ENCODE measurements around the gene ZNF862. TPM values are rescaled to one million over a fixed set of nuclear protein-coding genes. Genes with fewer than 3 reads are reported as not detected.
A peak's percentile ranks its signal among the peaks of the same experiment; 100 is the strongest.

Gene ZNF862
- polyA plus RNA-seq, 5 donors, result 19.8 to 26.5 (median 25.3) TPM

DNA sequence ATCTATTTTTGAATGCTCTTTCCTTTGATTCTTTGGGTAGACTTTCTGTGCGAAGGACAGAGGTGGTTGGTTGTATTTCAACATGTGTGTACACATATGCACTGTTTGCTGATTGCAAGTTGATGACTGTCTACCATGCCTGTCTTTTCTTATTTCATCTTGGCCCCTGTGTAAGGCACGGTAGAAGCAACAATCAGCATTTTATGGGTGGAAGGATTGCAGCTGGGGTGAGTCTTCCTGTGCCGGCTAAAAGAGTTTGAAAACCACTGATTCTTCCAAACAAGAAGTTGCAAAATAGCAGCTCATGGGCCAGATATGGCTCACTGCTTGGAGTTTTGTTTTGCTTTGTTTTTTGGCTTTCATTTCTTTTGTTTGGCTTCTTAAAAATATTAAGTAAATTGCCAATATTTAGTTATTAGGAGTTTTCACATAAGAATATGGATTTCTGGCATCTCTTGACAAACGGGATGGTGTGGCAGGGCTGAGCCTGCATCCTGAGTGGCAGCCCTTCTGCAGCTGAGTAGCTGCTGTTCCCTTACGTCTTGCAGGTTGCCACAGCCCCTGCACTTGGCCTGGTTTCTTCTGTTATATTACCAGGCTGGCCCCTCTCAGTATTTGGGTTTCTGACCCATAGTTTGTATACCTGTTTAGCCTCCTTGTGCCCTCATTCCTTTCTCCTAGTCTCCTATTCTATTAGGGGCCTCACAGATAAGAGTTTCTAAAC is 7.2 kb downstream of the ZNF862 start:
- DNase-seq, result no peak

GRCh38 chr7:149846021-149846420 is 7.8 kb downstream of the ZNF862 start:
- DNase-seq, result no peak

- no peak for DNase-seq
Measured at GRCh38 chr7:149846436-149847046, 8.4 kb downstream of the ZNF862 start.

DNA sequence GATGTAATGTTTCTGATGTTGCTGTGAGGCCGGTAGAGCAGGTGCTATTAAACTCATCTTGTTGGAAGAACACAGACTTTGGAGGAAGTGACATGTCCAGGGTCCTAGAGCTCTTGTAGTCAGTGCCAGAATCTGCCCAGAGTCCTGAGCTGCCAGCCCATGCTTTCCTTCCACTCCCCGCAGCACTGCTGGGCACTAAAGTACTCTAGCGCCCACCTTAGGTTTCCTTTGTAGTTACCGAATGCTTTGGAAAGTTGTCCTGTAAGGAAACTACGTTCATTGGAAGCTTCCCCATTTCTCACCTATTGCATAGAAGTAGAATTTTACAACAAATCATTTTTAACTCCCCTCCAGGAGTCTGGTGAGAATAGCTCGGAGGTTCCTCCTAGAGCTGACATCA is 11.0 kb downstream of the ZNF862 start:
- no peak for DNase-seq

GRCh38 chr7:149850007-149850594 is 11.9 kb downstream of the ZNF862 start:
- DNase-seq, result no peak

- DNase-seq, result no peak
Measured at GRCh38 chr7:149850716-149851115, 12.5 kb downstream of the ZNF862 start.

DNA sequence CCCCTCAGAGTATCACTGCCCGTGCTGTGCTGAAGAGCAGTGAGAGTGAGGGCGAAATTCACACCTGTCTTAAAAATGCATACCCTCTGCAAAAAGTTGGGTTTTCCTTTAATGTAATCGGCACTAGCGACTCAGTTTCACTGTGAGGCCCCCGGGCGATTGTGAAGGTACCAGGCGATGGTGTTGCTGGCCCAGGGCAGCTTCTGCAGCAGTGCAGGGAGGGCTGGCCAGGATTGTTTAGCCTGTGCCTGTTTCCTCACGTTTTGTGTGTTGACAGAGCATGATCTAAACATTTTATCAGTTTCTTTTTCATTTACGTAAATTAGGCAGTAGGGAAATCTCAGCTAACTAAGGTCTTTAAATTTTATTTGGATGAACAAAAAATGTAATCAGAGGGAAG is 13.3 kb downstream of the ZNF862 start:
- DNase-seq, result no peak

- no peak for DNase-seq
Measured at GRCh38 chr7:149853157-149853556, 15.0 kb downstream of the ZNF862 start.

- peak; percentile 51 to 66 for DNase-seq
Measured at GRCh38 chr7:149854611-149855360, 16.6 kb downstream of the ZNF862 start.

DNA sequence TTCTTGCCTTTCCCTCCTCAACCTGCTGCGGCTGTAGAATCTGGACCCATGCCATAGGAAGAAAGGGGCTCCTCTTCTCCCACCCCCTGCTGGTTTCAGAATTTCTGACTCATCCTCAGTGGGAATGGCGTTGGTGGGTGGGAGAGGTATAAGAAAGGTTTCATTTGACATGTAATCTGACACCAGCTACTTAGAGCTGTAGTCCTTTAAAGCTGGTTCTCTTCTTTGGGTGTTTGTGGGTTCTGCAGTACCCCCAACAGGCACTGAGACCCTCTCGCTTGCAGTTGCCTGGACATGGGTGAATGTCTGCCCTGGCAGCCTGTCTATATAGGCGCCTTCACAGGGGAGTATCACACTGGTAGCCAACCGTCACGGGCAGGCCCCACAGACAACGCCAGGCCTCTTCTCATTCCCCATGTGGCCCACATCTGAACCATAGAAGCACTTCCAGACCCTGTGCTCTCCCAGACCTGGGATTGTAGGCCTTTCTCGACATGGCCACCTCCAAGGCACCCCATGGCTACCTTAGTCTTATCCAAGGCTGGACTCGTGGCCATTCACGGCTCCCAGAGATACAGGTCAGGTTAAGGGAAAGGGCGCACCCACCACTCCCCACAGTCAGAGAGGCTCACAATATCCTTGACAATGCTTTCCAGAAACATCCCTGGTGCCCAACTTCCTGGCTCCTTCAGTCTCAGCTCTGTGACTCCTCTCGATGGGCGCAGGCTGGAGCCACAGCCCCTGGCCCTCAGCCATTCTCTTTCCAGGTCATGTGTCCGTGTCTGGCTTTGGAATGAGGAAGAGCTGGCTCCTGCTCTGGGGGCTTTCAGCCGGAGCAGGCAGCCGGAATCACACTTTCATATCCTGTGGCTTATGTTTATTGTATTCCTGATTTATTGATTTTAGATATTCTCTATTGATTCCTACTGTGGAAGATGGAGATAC is 17.5 kb downstream of the ZNF862 start:
- DNase-seq, result no peak

DNA sequence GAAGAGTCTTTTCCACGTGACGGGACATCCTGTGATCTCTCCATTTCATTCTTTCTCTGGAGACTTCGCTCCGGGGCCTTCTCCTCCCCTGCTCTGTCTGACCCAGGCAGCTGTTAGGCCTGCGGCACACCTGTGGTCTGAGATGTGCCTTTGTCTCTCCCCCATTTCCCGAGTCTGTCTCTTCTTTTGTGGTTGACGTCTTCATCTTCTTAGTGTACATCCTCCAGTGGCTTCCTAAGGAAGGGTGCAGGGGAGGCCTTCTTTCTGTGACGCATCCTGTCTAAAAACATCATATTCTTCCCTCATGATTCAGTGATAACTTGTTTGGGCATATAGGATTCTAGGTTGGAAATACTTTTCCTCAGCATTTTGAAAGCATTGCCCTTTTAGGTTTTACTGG is 18.4 kb downstream of the ZNF862 start:
- DNase-seq, result no peak

- DNase-seq, result no peak
Measured at GRCh38 chr7:149859369-149859768, 21.2 kb downstream of the ZNF862 start.

GRCh38 chr7:149859876-149860275 is 21.7 kb downstream of the ZNF862 start:
- no peak for DNase-seq

GRCh38 chr7:149860821-149861727 is 22.9 kb downstream of the ZNF862 start:
- DNase-seq, result no peak

- DNase-seq, result no peak
Measured at GRCh38 chr7:149861728-149862045, 23.5 kb downstream of the ZNF862 start.

DNA sequence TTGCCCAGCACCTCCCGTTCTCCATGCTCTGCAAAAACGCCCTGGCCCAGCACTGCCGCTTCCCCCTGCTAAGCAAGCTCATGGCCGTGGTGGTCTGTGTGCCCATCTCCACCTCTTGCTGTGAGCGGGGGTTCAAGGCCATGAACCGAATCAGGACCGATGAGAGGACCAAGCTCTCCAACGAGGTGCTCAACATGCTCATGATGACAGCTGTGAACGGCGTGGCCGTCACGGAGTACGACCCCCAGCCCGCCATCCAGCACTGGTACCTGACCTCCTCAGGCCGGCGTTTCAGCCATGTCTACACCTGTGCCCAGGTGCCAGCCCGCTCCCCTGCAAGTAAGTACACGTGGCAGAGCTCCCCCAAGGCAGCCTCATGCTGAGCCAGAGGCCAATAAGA is 24.0 kb downstream of the ZNF862 start:
- no peak for DNase-seq

- no peak for DNase-seq
Measured at GRCh38 chr7:149863500-149863899, 25.3 kb downstream of the ZNF862 start.

DNA sequence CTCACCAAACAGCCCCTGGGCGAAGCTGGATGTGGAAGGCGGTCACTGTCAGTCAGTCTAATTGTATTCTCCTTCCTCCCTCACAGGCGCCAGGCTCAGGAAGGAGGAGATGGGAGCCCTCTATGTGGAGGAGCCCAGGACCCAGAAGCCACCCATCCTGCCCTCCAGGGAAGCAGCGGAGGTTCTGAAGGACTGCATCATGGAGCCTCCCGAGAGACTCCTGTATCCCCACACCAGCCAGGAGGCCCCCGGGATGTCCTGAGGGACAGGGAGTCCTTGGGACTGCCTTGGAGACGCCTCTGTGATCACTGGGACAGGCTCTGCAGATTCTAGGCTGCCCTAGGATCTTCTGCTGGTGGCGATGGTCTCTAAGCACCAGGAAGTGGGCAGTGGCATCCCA is 25.8 kb downstream of the ZNF862 start:
- no peak for DNase-seq

DNA sequence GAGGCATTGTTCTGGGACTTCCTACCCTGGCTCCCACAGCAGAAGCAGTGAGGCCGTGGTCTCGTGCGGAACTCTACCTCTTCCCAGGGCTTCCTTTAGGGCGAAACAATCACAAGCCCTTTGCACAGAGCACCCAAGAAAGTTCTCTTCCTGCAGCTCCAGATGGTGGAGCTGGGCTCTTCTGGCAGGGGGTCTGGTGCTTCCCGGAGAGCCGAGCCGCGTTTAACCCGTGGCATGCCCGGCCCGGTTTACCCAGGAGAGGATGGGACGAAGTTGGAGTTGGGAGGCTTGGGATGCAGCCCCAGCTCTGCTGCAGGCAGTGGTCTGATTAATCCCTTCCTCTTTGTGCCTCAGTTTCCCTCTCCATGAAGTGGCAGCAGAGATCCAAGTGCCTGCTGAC is 26.6 kb downstream of the ZNF862 start:
- DNase-seq, result no peak

- no peak for DNase-seq
Measured at GRCh38 chr7:149865437-149865836, 27.3 kb downstream of the ZNF862 start.
